Gastroesophageal sphincter (tissue), 4 donors: ENCODE data around the gene RAD51B. TPM values are rescaled to one million over a fixed set of nuclear protein-coding genes. Genes with fewer than 3 reads are reported as not detected.

Experiments
- ATAC-seq: fragments of 150-250 bp; one replicate; pipeline ENCODE4 v1.9.1; 2016; ENCODE audit warnings: mild to moderate bottlenecking, moderate library complexity
- H3K27ac ChIP-seq, 4 donors: fragments of 200-600 bp; sonication (generic) in 3 of 4; 1 replicate in 3 of 4; 2 replicates in 1 of 4; pipeline ENCODE4 v1.5.1; 2016 to 2019
- H3K27me3 ChIP-seq: fragments of 200-600 bp; sonication (generic); one replicate; pipeline ENCODE4 v1.5.1; 2019
- H3K36me3 ChIP-seq, 2 donors: fragments of 200-600 bp; sonication (generic); one replicate each; pipeline ENCODE4 v1.5.1; 2019; ENCODE audit warnings: control low read depth in 1 of 2
- H3K4me1 ChIP-seq, 3 donors: fragments of 200-600 bp; sonication (generic); 1 replicate in 2 of 3; 2 replicates in 1 of 3; pipeline ENCODE4 v1.5.1; 2016 to 2019; ENCODE audit warnings: control low read depth in 2 of 3
- H3K4me3 ChIP-seq, 2 donors: fragments of 200-600 bp; sonication (generic); one replicate each; pipeline ENCODE4 v1.5.1; 2019; ENCODE audit warnings: mild to moderate bottlenecking in 1 of 2, moderate library complexity in 1 of 2
- H3K9me3 ChIP-seq, 3 donors: fragments of 200-600 bp; sonication (generic); one replicate each; pipeline ENCODE4 v1.5.1; 2017 to 2019; ENCODE audit warnings: control low read depth in 2 of 3
- CTCF ChIP-seq, 4 experiments: fragments of 200-600 bp in 2 of 4; fragments of 450-650 bp in 2 of 4; sonication (generic) in 1 of 4; IDR thresholded peaks; one replicate each; pipeline ENCODE4 v1.5.1; 2017 to 2019; ENCODE audit warnings: antibody characterized with exemption in 4 of 4, mild to moderate bottlenecking in 2 of 4, moderate library complexity in 2 of 4
- EP300 ChIP-seq: sonication (generic); formaldehyde crosslinking; IDR thresholded peaks from one replicate; pipeline ENCODE4 v1.6.1; 2017; ENCODE audit warnings: antibody characterized with exemption, mild to moderate bottlenecking
- POLR2A ChIP-seq, 2 donors: fragments of 450-650 bp; IDR thresholded peaks; one replicate each; pipeline ENCODE4 v1.6.1; 2017; ENCODE audit warnings: antibody characterized with exemption in 2 of 2, mild to moderate bottlenecking in 2 of 2, moderate library complexity in 1 of 2
- POLR2AphosphoS5 ChIP-seq: sonication (generic); formaldehyde crosslinking; IDR thresholded peaks from one replicate; pipeline ENCODE4 v1.6.1; 2017; ENCODE audit warnings: antibody characterized with exemption
- WGBS, 2 donors: methylation state at CpG; one replicate each; pipeline ENCODE4 v1.1.5; 2018; ENCODE audit warnings: low coverage in 1 of 2; 5-methylcytosine and 5-hydroxymethylcytosine counted together
- total RNA-seq, 4 donors: library from RNA; depleted of rRNA; stranded (reverse); fragments of >200 nt; gene quantifications; one replicate each; pipeline ENCODE4 v1.1.0, GENCODE V29; 2016

RAD51B gene
- total RNA-seq, 4 donors from 2014 or later, result 5.1 to 7.0 (median 6.0) TPM

DNA sequence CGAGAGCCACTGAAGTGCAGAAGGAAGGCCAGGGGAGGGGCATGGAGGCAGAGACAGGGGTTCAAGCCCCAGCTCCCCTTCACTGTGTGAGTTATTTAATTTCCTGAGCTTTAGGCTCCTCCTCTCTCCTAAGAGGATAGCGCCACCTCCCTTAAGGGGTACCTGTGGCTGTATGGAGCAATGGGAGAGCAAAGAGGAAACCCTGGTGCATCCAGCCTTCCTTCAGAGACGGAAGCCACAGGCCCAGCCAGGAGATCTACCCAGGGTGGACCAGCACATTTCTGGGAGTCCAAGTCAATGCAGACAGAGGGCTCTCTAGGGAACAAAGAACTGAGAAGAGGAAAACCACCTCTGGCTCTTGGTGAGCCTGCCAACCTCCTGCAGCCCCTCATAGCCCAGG, 883.0 kb downstream of the RAD51B start:
- no peaks in the 10 kb centered on the region for H3K36me3 ChIP-seq
- 67% methylated on average over 1 of the region's 3 CpGs; no CpG with 5 or more reads in 1 of the 2 donors for WGBS, 2 donors
- TF ChIP-seq CTCF (IDR thresholded peaks at IDR 0.05), result no peak
- no peak for TF ChIP-seq POLR2A (IDR thresholded peaks at IDR 0.05)
- TF ChIP-seq POLR2AphosphoS5, result no peak
- TF ChIP-seq EP300, result no peak

DNA sequence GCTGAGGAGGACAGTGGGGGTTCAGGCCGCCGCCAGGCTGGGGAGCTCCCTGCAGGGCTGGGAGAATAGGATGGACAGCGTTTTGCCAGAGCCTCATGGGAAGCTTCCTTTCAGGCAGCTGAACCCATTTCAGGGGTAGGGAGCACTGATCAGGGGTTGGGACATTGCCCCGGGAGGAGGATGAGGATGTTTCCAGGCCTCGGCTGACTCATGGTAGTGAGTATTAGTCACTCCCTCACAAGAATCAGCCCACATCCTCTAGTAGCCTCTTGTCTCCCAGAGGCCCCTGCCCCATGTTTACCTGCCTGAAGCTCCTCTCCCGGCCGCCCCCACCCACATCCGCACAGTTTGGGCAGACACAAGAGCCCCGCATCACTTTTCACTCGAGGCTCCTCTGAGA, 883.5 kb downstream of the RAD51B start:
- Histone ChIP-seq H3K27me3 (no peaks in the 10 kb centered on the region), H3K27ac (no peak overlapping the region), H3K4me1 (peaks cover 0 to 35% (median 14%) of the 10 kb centered on the region in 3 donors), H3K4me3 (no peak overlapping the region), H3K9me3 (no peaks in the 10 kb centered on the region), H3K36me3 (no peaks in the 10 kb centered on the region)
- TF ChIP-seq EP300, result no peak
- no peak for TF ChIP-seq POLR2AphosphoS5
- TF ChIP-seq CTCF (IDR thresholded peaks at IDR 0.05), result no peak
- no peak for TF ChIP-seq POLR2A (IDR thresholded peaks at IDR 0.05)
- WGBS, 2 donors, result 90% methylated on average over 2 of the region's 10 CpGs; no CpG with 5 or more reads in 1 of the 2 donors
- ATAC-seq, result no peak

More for the DNA sequence above, 883.0 kb downstream of the RAD51B start:
- no peak overlapping the region for H3K4me3 ChIP-seq
- ATAC-seq, result no peak
- H3K9me3 ChIP-seq, result no peaks in the 10 kb centered on the region
- H3K4me1 ChIP-seq, result peaks cover 0 to 35% (median 14%) of the 10 kb centered on the region in 3 donors
- H3K27me3 ChIP-seq, result no peaks in the 10 kb centered on the region
- H3K27ac ChIP-seq, result no peak overlapping the region

- Histone ChIP-seq H3K36me3 (no peaks in the 10 kb centered on the region), H3K9me3 (no peaks in the 10 kb centered on the region), H3K4me3 (no peak overlapping the region), H3K4me1 (peaks cover 0 to 35% (median 14%) of the 10 kb centered on the region in 3 donors), H3K27me3 (no peaks in the 10 kb centered on the region), H3K27ac (peak overlapping the region in 1 of 4 donors; percentile 26)
- 50 to 81% methylated on average over 2 to 7 of the region's 16 CpGs for WGBS, 2 donors
- TF ChIP-seq POLR2A (IDR thresholded peaks at IDR 0.05) (no peak), POLR2AphosphoS5 (no peak), EP300 (no peak), CTCF (IDR thresholded peaks at IDR 0.05) (no peak)
- peak; percentile 52 for ATAC-seq
Measured at GRCh38 chr14:68704736-68705720, 885.4 kb downstream of the RAD51B start.

- no peak overlapping the region for H3K4me3 ChIP-seq
- ATAC-seq, result no peak
Measured at GRCh38 chr14:68705741-68706283, 886.2 kb downstream of the RAD51B start.

More at GRCh38 chr14:68705741-68706283, 886.2 kb downstream of the RAD51B start:
- H3K9me3 ChIP-seq, result no peaks in the 10 kb centered on the region
- peak overlapping the region in 2 of 4 donors; percentile 30 to 52 for H3K27ac ChIP-seq
- WGBS, 2 donors, result no CpG with 5 or more reads among the region's 10 CpGs
- TF ChIP-seq CTCF (IDR thresholded peaks at IDR 0.05) (no peak), EP300 (no peak), POLR2AphosphoS5 (no peak), POLR2A (IDR thresholded peaks at IDR 0.05) (no peak)
- H3K27me3 ChIP-seq, result no peaks in the 10 kb centered on the region
- H3K4me1 ChIP-seq, result peaks cover 0 to 35% (median 14%) of the 10 kb centered on the region in 3 donors
- no peaks in the 10 kb centered on the region for H3K36me3 ChIP-seq
